ENCODE results near the gene KLHL41.
"Not testable (repeated sequence)": the region's sequence is repeated elsewhere in the genome, so short reads cannot be mapped to it uniquely, and the experiment has no call there.

KLHL41 gene

DNA sequence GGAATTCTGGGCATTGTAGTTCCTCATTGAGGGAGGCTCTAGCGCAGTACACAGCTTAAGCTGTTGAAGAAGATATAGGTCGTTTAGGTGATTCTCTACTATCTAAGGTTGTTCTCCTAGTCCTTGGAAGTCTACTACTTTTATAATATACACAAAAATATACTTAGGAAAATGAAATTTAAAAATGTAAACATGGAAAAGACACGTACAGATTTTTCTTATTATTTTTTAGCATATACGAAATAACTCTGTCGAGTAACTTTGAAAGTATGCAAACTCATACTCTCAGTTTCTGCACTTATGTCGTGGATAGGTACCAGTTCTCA lies 64.4 kb downstream of the KLHL41 start:
- DNase-seq, result no peak

DNA sequence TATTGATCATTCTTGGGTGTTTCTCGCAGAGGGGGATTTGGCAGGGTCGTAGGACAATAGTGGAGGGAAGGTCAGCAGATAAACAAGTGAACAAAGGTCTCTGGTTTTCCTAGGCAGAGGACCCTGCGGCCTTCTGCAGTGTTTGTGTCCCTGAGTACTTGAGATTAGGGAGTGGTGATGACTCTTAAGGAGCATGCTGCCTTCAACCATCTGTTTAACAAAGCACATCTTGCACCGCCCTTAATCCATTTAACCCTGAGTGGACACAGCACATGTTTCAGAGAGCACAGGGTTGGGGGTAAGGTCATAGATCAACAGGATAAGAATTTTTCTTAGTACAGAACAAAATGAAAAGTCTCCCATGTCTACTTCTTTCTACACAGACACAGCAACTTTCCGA lies 65.0 kb downstream of the KLHL41 start:
- DNase-seq, result not testable (repeated sequence)

DNA sequence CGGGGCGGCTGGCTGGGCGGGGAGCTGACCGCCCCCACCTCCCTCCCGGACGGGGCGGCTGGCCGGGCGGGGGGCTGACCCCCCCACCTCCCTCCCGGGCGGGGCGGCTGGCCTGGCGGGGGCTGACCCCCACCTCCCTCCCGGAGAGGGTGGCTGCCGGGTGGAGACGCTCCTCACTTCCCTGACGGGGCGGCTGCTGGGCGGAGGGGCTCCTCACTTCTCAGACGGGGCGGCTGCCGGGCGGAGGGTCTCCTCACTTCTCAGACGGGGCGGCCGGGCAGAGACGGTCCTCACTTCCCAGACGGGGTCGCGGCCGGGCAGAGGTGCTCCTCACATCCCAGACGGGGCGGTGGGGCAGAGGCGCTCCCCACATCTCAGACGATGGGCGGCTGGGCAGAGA lies 65.8 kb downstream of the KLHL41 start:
- not testable (repeated sequence) for DNase-seq

Data from activated CD4-positive, alpha-beta T cell treated with anti-CD3 and anti-CD28 coated beads, Interleukin-10, Interleukin-2, amounts not matched to agents 100 ng/mL and 50 ng/mL, durations not matched to agents 16 hours and 8 hours (primary cell).